ENCODE measurements around the gene LCK.
A peak's percentile ranks its signal among the peaks of the same experiment; 100 is the strongest.

Gene LCK
- total RNA-seq = 301 to 555 (median 328) reads per million in 3 experiments

DNA sequence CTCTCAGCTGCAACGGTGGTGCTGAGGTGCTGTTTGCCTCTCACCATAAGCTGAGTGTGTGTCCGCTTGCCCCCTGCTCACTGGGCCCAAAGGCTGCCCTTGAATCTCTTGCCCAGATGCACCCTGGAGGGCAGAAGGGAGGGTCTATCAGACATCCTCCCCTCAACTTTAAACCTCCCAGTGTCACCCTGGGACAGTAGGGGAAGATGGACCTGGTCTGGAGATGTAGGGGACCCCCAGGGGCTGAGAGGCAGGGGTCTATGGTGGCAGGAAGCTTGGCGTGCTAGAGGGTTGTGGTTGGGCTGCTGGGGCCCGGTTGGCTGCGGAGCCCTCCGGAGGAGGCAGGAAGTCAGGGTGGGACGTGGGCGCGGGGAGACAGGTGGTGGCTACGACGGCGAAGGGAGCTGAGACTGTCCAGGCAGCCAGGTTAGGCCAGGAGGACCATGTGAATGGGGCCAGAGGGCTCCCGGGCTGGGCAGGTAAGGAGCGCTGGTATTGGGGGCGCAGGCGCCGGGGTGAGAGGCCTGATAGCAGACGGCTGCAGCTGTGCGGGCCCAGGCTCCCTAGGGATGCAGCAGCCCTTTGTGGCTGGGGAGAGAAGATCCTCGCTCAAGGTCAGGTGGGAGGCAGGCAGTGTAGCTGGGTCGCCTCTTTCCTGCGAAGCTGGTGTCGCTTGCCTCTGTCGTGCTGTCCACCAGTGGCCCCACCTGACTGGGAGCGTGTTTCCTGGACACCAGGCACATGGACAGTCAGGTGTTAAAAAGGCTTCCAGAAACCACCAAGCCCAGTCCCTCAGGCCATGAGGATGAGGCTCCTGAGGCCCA is at the start of gene LCK:
Gene LCK (plus strand): TSS at position 373 of the 824 bp plus-strand sequence. CDS start 23,065 bp downstream, outside the sequence.
- peak; percentile 62 for DNase-seq

GRCh38 chr1:32204943-32205361 is 46.1 kb upstream of the LCK start:
- DNase-seq = no peak

DNA sequence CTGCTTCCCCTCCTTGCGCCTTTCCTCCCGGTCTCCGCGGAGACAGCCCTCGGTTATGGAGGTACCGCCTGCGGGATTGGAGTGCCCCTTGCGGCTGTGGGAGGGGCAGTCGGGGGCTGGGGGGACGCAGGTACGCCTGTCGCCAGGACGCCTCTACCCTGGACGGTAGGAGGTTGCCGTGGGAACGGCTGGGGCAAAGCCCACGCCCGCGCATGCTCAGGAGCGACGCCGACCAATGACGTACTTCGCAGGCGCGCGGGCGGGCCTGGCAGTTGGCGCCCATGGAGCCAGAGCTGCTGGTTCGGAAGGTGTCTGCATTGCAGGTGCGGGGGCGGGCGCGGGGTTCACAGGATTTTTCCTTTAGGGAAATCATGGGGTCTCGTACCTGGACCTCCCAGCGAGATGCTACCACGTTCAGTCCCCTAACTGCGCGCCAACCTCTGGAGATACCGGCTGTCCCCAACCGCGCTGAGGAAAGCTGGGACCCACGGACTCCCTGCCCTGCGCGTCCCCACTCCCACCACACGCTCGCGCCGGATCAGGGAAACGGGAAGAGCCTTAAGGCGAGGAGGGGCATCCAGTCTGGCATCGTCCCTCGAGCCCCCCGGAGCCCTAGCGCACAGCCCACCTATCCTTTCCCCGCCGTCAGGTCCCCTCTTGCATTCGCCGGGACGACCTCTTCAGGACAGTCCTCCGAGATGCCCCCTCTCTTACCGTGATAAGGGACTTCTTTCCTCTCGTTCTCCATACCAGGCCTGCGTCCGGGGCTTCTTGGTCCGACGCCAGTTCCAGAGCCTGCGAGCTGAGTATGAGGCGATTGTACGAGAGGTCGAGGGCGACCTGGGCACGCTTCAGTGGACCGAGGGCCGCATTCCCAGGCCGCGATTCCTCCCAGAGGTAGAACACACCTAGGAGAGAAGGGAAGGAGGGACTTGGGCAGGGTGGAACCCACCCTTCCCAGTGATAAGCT is 45.4 kb upstream of the LCK start, which contains the start of gene IQCC:
Gene IQCC (plus strand): TSS at position 271 of the 970 bp plus-strand sequence. CDS start 11 bp downstream, at position 282.
- peak; percentile 84 for DNase-seq

GRCh38 chr1:32208469-32208868 is 42.6 kb upstream of the LCK start:
- DNase-seq = no peak

- no peak for DNase-seq
These were observed 42.2 kb upstream of the LCK start, which contains the start of gene DCDC2B for GRCh38 chr1:32208891-32209328. DCDC2B (plus strand) TSS chr1:32209089; CDS start chr1:32209094, 5 bp downstream.

GRCh38 chr1:32215629-32216480 is 35.2 kb upstream of the LCK start:
- DNase-seq = peak; percentile 44

DNA sequence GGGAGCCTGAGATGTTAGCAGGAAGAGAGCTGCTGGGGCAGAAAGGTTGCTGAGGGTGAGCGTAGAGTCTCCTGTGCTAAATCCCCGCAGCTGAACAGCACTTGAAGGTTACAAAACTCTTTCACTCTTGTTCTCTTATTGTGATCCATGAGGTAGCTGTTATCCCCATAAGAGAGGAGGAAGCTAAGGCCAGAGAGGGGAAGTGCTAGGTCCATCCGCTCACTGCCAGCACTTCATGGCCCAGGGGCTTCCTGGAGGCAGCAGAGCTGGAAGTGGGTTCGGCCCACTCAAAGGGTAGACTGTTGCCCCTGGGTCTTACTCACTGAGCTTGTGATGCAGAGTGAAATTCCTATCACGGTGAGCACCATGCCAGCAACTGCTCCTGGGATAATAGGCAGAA is 34.5 kb upstream of the LCK start:
- DNase-seq = no peak

- DNase-seq = no peak
These were observed 32.0 kb upstream of the LCK start for GRCh38 chr1:32219022-32219421.

DNA sequence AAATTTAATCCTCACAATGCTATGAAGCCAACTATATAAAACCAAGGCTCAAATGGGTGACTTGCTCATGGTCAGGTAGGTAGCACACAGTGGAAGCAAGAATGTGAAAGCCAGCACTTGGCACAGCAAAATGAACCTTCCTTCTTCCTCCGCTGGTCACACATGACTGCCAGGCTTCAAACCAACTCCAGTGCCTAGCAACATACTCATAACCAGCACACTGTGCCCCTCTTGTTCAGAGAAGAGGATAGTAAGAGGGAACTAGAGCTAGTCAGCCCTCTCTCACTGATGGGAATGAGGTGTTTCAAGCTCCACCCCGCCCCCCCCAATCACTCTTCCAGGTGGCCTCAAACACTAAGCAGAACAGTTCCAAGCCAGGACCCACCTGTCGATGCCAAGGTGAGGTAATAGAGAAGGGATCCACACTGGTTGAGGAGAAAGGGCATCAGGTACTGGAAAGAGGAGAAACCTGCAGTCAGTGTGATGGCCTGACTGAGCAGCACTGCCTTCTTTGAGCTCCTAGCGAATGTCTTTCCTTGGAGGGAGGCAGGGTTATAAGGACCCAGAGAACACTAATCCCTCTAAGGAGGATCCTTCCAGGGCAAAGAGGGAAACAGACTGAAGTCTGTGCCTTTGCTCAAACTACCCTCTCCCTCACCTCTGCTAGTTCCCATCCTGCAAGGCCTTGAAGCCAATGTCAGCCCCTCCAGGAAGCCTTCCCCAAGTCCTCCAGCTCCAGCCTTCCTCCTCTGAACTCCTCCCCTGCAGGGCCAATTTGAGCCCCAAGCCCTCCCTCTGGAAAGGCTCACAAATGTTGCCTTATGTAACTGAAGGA is 30.1 kb upstream of the LCK start:
- DNase-seq = no peak

DNA sequence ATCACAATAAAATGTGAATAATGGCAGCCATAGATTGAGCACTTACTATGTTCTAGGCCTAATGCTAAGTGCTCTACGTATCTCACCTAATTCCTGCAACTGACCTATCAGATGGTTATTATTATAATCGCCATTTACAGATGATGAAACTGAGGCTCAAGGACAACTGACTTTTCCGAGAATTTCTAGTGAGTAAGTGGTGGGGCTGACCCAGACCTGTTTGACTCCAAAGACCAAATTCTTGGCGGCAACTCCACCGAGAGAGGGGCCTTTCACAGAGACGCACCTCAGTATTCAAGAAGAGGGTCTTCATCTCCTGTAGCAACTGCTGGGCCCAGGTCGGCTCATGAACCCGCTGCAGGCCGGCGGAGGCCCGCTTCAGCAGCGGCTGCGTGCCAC is 29.5 kb upstream of the LCK start:
- DNase-seq = no peak

GRCh38 chr1:32221980-32222755 is 28.9 kb upstream of the LCK start, which contains the start of the genes EIF3I and TMEM234:
EIF3I (plus strand) TSS chr1:32222407; CDS start chr1:32222442, 35 bp downstream.
TMEM234 (minus strand) TSS chr1:32222353; CDS start chr1:32222322, 31 bp downstream.
- DNase-seq = peak; percentile 91

DNA sequence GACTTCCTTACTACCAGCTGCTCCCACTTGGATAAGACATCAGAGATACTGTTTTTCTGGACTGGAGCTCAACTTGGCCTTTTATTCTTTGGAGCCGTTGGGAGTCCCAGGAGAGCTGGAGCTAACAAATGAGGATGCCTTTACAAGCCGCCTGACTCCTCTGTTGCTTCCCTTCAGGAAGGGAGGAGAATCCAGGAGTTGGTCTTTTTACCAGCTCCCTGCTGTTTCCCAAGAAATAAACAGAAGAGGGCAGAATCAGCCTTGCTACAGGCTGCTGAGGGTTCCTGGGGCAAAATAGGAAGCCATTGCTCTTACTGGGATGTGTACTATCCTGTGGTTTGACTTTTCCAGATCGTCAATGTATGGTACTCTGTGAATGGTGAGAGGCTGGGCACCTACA is 27.4 kb upstream of the LCK start:
- DNase-seq = no peak

DNA sequence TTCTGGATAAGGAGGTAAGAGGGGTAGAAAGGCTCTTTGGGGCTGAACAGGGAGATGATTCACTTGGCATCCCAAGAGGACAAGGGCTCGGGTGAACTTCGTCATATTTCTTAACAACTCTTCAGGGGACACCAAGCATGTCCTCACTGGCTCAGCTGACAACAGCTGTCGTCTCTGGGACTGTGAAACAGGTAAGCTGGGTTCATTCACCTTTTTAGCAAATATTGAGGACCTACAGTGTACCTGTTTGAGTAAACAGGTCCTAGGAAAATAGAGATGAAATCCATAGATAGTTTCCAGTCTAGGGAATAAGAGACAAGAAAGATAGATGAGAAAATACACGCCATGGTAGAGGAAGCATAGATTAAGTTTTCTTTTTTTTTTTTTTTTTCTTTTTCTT is 26.8 kb upstream of the LCK start:
- no peak for DNase-seq

DNA sequence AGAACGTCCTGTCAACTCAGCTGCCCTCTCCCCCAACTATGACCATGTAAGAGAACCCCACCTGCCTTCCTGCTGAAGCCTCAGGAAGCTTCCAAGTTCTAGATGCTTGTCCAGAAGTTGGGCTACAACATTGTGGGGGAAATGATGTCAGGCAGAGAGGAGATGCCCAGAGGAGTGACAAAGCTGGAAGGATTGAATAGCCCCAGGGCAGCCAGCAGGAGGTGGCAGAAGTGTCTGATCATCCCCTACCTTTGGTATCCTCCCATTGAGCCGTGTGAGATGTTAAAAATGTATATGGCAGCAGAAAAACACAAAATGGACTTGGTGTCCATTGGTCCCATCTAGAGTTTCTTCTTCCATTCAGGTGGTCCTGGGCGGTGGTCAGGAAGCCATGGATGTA is 22.3 kb upstream of the LCK start:
- DNase-seq = no peak

GRCh38 chr1:32231843-32232432 is 19.1 kb upstream of the LCK start:
- no peak for DNase-seq

DNA sequence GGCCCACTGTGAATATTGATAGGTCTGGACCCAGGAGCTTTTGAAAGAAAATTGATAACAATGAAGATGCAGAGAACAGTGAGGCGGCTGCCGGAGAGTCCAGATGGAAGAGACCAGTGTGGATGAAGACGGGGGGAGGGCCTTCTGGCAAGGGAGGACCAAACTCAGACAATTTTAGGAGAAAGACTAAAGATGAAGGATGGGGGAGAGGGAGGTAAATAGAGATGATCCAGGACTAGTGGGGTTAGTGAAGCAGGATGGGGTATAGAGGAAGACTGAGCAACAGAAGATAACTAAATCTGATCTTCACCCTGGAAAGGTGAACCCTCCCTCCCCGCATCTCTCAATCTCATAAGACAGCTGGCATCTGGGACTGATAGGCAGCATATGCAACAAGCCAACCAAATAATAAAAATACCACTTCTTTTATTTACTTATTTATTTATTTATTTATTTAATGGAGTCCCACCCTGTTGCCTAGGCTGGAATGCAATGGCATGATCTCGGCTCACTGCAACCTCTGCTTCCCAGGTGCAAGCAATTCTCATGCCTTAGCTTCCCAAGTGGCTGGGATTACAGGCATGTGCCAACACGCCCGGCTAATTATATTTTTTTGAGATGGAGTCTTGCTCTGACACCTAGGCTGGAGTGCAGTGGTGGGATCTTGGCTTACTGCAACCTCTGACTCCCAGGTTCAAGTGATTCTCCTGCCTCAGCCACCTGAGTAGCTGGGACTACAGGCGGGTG is 18.3 kb upstream of the LCK start:
- no peak for DNase-seq

DNA sequence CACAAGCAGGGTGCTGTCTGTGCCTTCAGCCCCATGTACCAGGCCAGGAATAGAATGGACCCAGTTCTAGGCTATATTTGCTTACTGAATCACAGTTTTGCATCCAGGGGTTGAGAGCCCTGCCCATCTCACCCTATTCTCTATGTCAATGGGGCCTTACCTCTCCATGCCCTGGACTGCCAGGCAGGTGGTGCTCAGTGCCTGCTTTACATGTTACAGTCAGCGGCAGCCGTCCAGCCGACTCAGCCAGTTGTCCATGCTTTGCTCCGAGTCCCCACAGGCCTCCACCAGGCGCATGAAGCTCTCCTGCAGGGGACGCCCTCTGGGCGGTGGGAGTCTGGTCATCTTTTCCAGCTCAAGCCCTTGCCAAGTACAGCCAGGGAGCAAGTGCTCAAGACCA is 16.3 kb upstream of the LCK start:
- no peak for DNase-seq

DNA sequence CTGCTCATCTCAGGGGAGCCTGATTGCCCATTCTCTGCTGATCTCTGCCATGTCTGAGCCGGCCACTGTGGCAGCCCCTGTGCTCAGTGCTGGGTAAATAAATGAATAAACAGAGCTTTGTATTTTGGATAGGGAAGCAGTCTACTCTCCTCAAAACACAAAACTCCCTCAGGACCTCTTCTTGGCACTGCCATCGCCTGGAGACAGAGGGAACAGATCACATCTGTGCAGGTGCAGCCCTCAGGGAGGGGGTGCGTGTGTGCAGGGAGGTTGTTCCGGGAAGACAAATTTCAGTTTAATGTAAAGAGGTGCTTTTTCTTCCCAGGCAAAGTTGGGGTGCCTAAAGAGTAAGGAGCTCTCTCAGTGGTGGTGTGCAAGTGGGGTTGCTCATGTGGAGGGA is 11.7 kb upstream of the LCK start:
- DNase-seq = no peak

DNA sequence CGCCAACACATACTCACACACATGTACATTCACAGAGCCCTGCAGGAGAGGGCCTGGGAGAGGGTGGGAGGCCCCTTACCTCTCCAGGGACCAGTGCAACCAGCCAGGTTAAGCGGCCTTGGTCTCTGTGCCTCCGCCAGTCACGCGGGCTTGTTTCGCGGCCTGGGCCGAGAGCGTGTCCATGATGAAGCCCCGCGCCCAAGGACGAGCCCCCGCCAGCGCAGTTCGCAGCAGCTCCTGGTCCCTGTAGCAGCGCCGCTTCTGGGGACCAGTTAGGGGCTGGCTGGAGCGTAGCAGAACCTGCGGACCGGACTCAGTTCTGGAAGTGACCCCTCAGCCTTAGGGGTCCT is 11.3 kb upstream of the LCK start:
- no peak for DNase-seq

All from central memory CD4-positive, alpha-beta T cell (primary cell).